HUES6 (cell line): ENCODE results near the gene USH2A.

Experiments
- H3K27ac ChIP-seq: 2 replicates; pipeline ENCODE4 v1.7.0; 2013; ENCODE audit warnings: low read depth, mild to moderate bottlenecking, low read length, inconsistent platforms
- H3K27me3 ChIP-seq: 2 replicates; pipeline ENCODE4 v1.6.1; 2013; ENCODE audit warnings: low read length; ENCODE audit not compliant: control insufficient read depth, insufficient read depth
- H3K36me3 ChIP-seq: 2 replicates; pipeline ENCODE4 v1.6.1; 2013; ENCODE audit warnings: low read length; ENCODE audit not compliant: control insufficient read depth, insufficient read depth
- H3K4me1 ChIP-seq: 2 replicates; pipeline ENCODE4 v1.6.1; 2013; ENCODE audit warnings: low read length; ENCODE audit not compliant: control insufficient read depth, insufficient read depth
- H3K4me3 ChIP-seq: 2 replicates; pipeline ENCODE4 v1.5.1; 2013; ENCODE audit warnings: low read depth, low read length
- H3K9ac ChIP-seq: one replicate; pipeline ENCODE4 v1.6.1; 2013; ENCODE audit warnings: mild to moderate bottlenecking, low read length
- H3K9me3 ChIP-seq: 2 replicates; pipeline ENCODE4 v1.6.1; 2013; ENCODE audit warnings: low read depth, low read length; ENCODE audit not compliant: control insufficient read depth, insufficient read depth

USH2A gene

GRCh38 chr1:215651867-215652266 is 771.4 kb downstream of the USH2A start:
- H3K27ac ChIP-seq, result no peak overlapping the region
- no peak overlapping the region; the same call in 1 of the 2 replicates for H3K4me3 ChIP-seq
- peaks cover 30% of the 10 kb centered on the region for H3K4me1 ChIP-seq
- no peaks in the 10 kb centered on the region for H3K9me3 ChIP-seq
- H3K9ac ChIP-seq, result no peak overlapping the region
- no peaks in the 10 kb centered on the region for H3K36me3 ChIP-seq
- no peaks in the 10 kb centered on the region for H3K27me3 ChIP-seq

GRCh38 chr1:215650446-215651149 is 772.6 kb downstream of the USH2A start:
- Histone ChIP-seq H3K4me1 (peaks cover 30% of the 10 kb centered on the region), H3K27ac (no peak overlapping the region), H3K4me3 (no peak overlapping the region), H3K27me3 (no peaks in the 10 kb centered on the region), H3K36me3 (no peaks in the 10 kb centered on the region), H3K9ac (no peak overlapping the region), H3K9me3 (no peaks in the 10 kb centered on the region)

- H3K9me3 ChIP-seq, result no peaks in the 10 kb centered on the region
- H3K4me3 ChIP-seq, result no peak overlapping the region
- no peak overlapping the region for H3K9ac ChIP-seq
- H3K27ac ChIP-seq, result no peak overlapping the region
- peaks cover 30% of the 10 kb centered on the region for H3K4me1 ChIP-seq
- no peaks in the 10 kb centered on the region for H3K36me3 ChIP-seq
- H3K27me3 ChIP-seq, result no peaks in the 10 kb centered on the region
These were observed 774.3 kb downstream of the USH2A start for GRCh38 chr1:215648957-215649356.

- no peaks in the 10 kb centered on the region for H3K9me3 ChIP-seq
- H3K27me3 ChIP-seq, result no peaks in the 10 kb centered on the region
- H3K36me3 ChIP-seq, result no peaks in the 10 kb centered on the region
- H3K9ac ChIP-seq, result no peak overlapping the region
- no peak overlapping the region for H3K4me3 ChIP-seq
- peaks cover 28% of the 10 kb centered on the region for H3K4me1 ChIP-seq
- no peak overlapping the region for H3K27ac ChIP-seq
These were observed 775.5 kb downstream of the USH2A start for GRCh38 chr1:215647738-215648137.

- Histone ChIP-seq H3K9ac (no peak overlapping the region), H3K4me3 (no peak overlapping the region), H3K36me3 (no peaks in the 10 kb centered on the region), H3K27me3 (no peaks in the 10 kb centered on the region), H3K9me3 (no peaks in the 10 kb centered on the region), H3K27ac (no peak overlapping the region), H3K4me1 (peaks cover 11% of the 10 kb centered on the region)
These were observed 777.4 kb downstream of the USH2A start for GRCh38 chr1:215645861-215646260.

GRCh38 chr1:215645182-215645581 is 778.1 kb downstream of the USH2A start:
- Histone ChIP-seq H3K4me1 (peaks cover 5% of the 10 kb centered on the region; the same call in 1 of the 2 replicates), H3K27me3 (no peaks in the 10 kb centered on the region), H3K4me3 (no peak overlapping the region), H3K27ac (no peak overlapping the region), H3K36me3 (no peaks in the 10 kb centered on the region), H3K9ac (no peak overlapping the region), H3K9me3 (no peaks in the 10 kb centered on the region)

- Histone ChIP-seq H3K4me1 (peaks cover 4% of the 10 kb centered on the region; the same call in 1 of the 2 replicates), H3K27me3 (no peaks in the 10 kb centered on the region), H3K36me3 (no peaks in the 10 kb centered on the region), H3K9me3 (no peaks in the 10 kb centered on the region), H3K4me3 (no peak overlapping the region), H3K27ac (no peak overlapping the region), H3K9ac (no peak overlapping the region)
These were observed 779.5 kb downstream of the USH2A start for GRCh38 chr1:215643592-215644321.

GRCh38 chr1:215640429-215641148 is 782.7 kb downstream of the USH2A start:
- H3K4me1 ChIP-seq, result 0 out of 2 replicates have a peak, but pooled peaks cover 9% of the 10 kb centered on the region
- H3K4me3 ChIP-seq, result no peak overlapping the region
- no peaks in the 10 kb centered on the region for H3K27me3 ChIP-seq
- no peaks in the 10 kb centered on the region for H3K36me3 ChIP-seq
- no peak overlapping the region for H3K27ac ChIP-seq
- no peak overlapping the region for H3K9ac ChIP-seq
- no peaks in the 10 kb centered on the region for H3K9me3 ChIP-seq

GRCh38 chr1:215637041-215637573 is 786.1 kb downstream of the USH2A start:
- no peak overlapping the region for H3K9ac ChIP-seq

GRCh38 chr1:215636258-215636965 is 786.8 kb downstream of the USH2A start:
- H3K27me3 ChIP-seq, result no peaks in the 10 kb centered on the region
- no peaks in the 10 kb centered on the region for H3K36me3 ChIP-seq
- H3K27ac ChIP-seq, result no peak overlapping the region
- H3K9ac ChIP-seq, result no peak overlapping the region
- no peaks in the 10 kb centered on the region for H3K9me3 ChIP-seq
- H3K4me3 ChIP-seq, result no peak overlapping the region
- 0 out of 2 replicates have a peak, but pooled peaks cover 9% of the 10 kb centered on the region for H3K4me1 ChIP-seq

More at GRCh38 chr1:215637041-215637573, 786.1 kb downstream of the USH2A start:
- H3K27me3 ChIP-seq, result no peaks in the 10 kb centered on the region
- H3K4me1 ChIP-seq, result 0 out of 2 replicates have a peak, but pooled peaks cover 9% of the 10 kb centered on the region
- no peak overlapping the region for H3K4me3 ChIP-seq
- H3K9me3 ChIP-seq, result no peaks in the 10 kb centered on the region
- H3K27ac ChIP-seq, result no peak overlapping the region
- H3K36me3 ChIP-seq, result no peaks in the 10 kb centered on the region
